Panc1 (cell line): ENCODE data around the gene MYL12A.

Source experiments
- CTCF ChIP-seq: fragments of 450-650 bp; IDR thresholded peaks from 2 replicates; pipeline ENCODE4 v1.5.1; 2017; ENCODE audit warnings: mild to moderate bottlenecking
- SIN3A ChIP-seq: IDR thresholded peaks from 2 replicates; pipeline ENCODE4 v1.6.1; 2012; ENCODE audit warnings: low read depth, mild to moderate bottlenecking, low read length, moderate library complexity, borderline replicate concordance; ENCODE audit not compliant: insufficient read depth
- TCF7L2 ChIP-seq: IDR thresholded peaks from 2 replicates; pipeline ENCODE4 v1.6.1; 2011; ENCODE audit warnings: mild to moderate bottlenecking, low read depth, low read length, inconsistent platforms

GRCh38 chr18:3254725-3255124, 7.1 kb downstream of the MYL12A start:
- TF ChIP-seq CTCF (no peak), SIN3A (no peak), TCF7L2 (no peak)
